EH (cell line): ENCODE data around the gene C14orf39.
A peak's percentile ranks its signal among the peaks of the same experiment; 100 is the strongest.

Experiments
- DNase-seq: peaks from one replicate; pipeline ENCODE4 v3.0.0-alpha.2; 2015; ENCODE audit warnings: low read depth

Gene C14orf39

GRCh38 chr14:60485598-60486251, at the start of gene C14orf39:
Gene C14orf39 (minus strand): TSS chr14:60486063. CDS start chr14:60485078, 985 bp downstream.
- DNase-seq, result no peak

- DNase-seq, result no peak
These were observed 46.6 kb upstream of the C14orf39 start for GRCh38 chr14:60532442-60532841.

- DNase-seq, result no peak
These were observed 29.8 kb upstream of the C14orf39 start for GRCh38 chr14:60515511-60516289.

GRCh38 chr14:60514741-60515491, 29.1 kb upstream of the C14orf39 start:
- DNase-seq, result peak; percentile 9

GRCh38 chr14:60514378-60514740, 28.5 kb upstream of the C14orf39 start:
- DNase-seq, result no peak

- DNase-seq, result no peak
These were observed 27.2 kb upstream of the C14orf39 start for GRCh38 chr14:60512973-60513571.

- DNase-seq, result no peak
These were observed 26.3 kb upstream of the C14orf39 start for GRCh38 chr14:60512126-60512525.

GRCh38 chr14:60510951-60511599, 25.2 kb upstream of the C14orf39 start:
- no peak for DNase-seq

- DNase-seq, result no peak
These were observed 24.5 kb upstream of the C14orf39 start for GRCh38 chr14:60510254-60510950.

GRCh38 chr14:60509438-60510253, 23.8 kb upstream of the C14orf39 start:
- no peak for DNase-seq

- peak; percentile 15 for DNase-seq
These were observed 23.0 kb upstream of the C14orf39 start, which contains the start of gene SIX6 for GRCh38 chr14:60508707-60509437. Gene SIX6 (plus strand): TSS chr14:60509146. CDS start chr14:60509399, 253 bp downstream.

- no peak for DNase-seq
These were observed 22.5 kb upstream of the C14orf39 start for GRCh38 chr14:60508363-60508706.

GRCh38 chr14:60506985-60507829, 21.3 kb upstream of the C14orf39 start:
- no peak for DNase-seq

- no peak for DNase-seq
These were observed 20.7 kb upstream of the C14orf39 start for GRCh38 chr14:60506462-60506984.

- DNase-seq, result no peak
These were observed 20.1 kb upstream of the C14orf39 start for GRCh38 chr14:60506010-60506409.

- no peak for DNase-seq
These were observed 19.6 kb upstream of the C14orf39 start for GRCh38 chr14:60505448-60505847.

GRCh38 chr14:60502541-60502940, 16.7 kb upstream of the C14orf39 start:
- DNase-seq, result no peak

- DNase-seq, result no peak
These were observed 10.1 kb upstream of the C14orf39 start for GRCh38 chr14:60495946-60496345.

GRCh38 chr14:60490270-60490669, 4.4 kb upstream of the C14orf39 start:
- no peak for DNase-seq
